Hepatocyte (in vitro differentiated cells): ENCODE results near the gene ZNF117. TPM values are rescaled to one million over a fixed set of nuclear protein-coding genes. Genes with fewer than 3 reads are reported as not detected.
"Not testable (repeated sequence)": the region's sequence is repeated elsewhere in the genome, so short reads cannot be mapped to it uniquely, and the experiment has no call there.

ENCODE experiments used
- DNase-seq: peaks from one replicate; pipeline ENCODE4 v3.0.0-alpha.2; 2016; ENCODE audit warnings: low spot score
- H2AFZ ChIP-seq: fragments of 200-600 bp; sonication (generic); 2 replicates; pipeline ENCODE4 v1.6.0; 2016; ENCODE audit warnings: antibody characterized with exemption, mild to moderate bottlenecking
- H3K27ac ChIP-seq: fragments of 200-600 bp; sonication (generic); 2 replicates; pipeline ENCODE4 v1.5.1; 2016; ENCODE audit warnings: mild to moderate bottlenecking
- H3K27me3 ChIP-seq: fragments of 200-600 bp; sonication (generic); 2 replicates; pipeline ENCODE4 v1.6.1; 2016
- H3K36me3 ChIP-seq: fragments of 200-600 bp; sonication (generic); replicated peaks from 2 replicates; pipeline ENCODE4 v1.5.1; 2016; ENCODE audit warnings: low read depth; ENCODE audit not compliant: insufficient read depth
- H3K4me1 ChIP-seq: fragments of 200-600 bp; sonication (generic); 2 replicates; pipeline ENCODE4 v1.5.1; 2016; ENCODE audit warnings: mild to moderate bottlenecking, moderate library complexity; ENCODE audit not compliant: insufficient read depth
- H3K4me2 ChIP-seq: fragments of 200-600 bp; sonication (generic); 2 replicates; pipeline ENCODE4 v1.6.0; 2016
- H3K4me3 ChIP-seq: fragments of 200-600 bp; sonication (generic); 2 replicates; pipeline ENCODE4 v1.5.1; 2016; ENCODE audit warnings: mild to moderate bottlenecking
- H3K79me2 ChIP-seq: fragments of 200-600 bp; sonication (generic); 2 replicates; pipeline ENCODE4 v1.6.0; 2017; ENCODE audit warnings: mild to moderate bottlenecking
- H3K9me2 ChIP-seq: fragments of 200-600 bp; sonication (generic); replicated peaks from 2 replicates; pipeline ENCODE4 v1.6.0; 2017; ENCODE audit warnings: mild to moderate bottlenecking; ENCODE audit not compliant: insufficient read depth
- H3K9me3 ChIP-seq: fragments of 200-600 bp; sonication (generic); 2 replicates; pipeline ENCODE4 v1.5.1; 2016; ENCODE audit warnings: low read depth, mild to moderate bottlenecking
- H4K20me1 ChIP-seq: fragments of 200-600 bp; sonication (generic); 2 replicates; pipeline ENCODE4 v1.6.0; 2016; ENCODE audit warnings: mild to moderate bottlenecking; ENCODE audit not compliant: insufficient read depth, poor library complexity, severe bottlenecking
- WGBS: methylation state at CpG from one replicate; pipeline ENCODE4 v1.1.6; 2016; ENCODE audit warnings: low lambda C conversion rate; ENCODE audit errors: missing lambda C conversion rate; 5-methylcytosine and 5-hydroxymethylcytosine counted together
- polyA plus RNA-seq: library from polyadenylated mRNA; unstranded; fragments of >200 nt; fragmentation: Nextera tagmentation; extraction: Ambion mirVana; gene quantifications from 2 replicates; pipeline ENCODE4 v1.2.1, GENCODE V29; 2016
- total RNA-seq: library from RNA; depleted of rRNA; stranded (reverse); fragments of >200 nt; gene quantifications from 2 replicates; pipeline ENCODE4 v1.2.3, GENCODE V29; 2014

Gene ZNF117
- total and polyA plus RNA-seq, 2 experiments from 2014 or later = 4.1 to 16.8 TPM

DNA sequence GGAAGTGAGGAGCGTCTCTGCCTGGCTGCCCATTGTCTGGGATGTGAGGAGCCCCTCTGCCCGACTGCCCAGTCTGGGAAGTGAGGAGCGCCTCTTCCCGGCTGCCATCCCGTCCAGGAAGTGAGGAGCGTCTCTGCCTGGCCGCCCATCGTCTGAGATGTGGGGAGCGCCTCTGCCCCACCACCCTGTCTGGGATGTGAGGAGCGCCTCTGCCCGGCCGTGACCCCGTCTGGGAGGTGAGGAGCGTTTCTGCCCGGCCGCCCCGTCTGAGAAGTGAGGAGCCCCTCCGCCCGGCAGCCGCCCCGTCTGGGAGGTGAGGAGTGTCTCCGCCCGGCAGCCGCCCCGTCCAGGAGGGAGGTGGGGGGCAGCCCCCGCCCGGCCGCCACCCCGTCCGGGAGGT lies 42.6 kb upstream of the ZNF117 start:
- not testable (repeated sequence) for H3K9me2 ChIP-seq, H4K20me1 ChIP-seq, DNase-seq, H2AFZ ChIP-seq, H3K4me1 ChIP-seq, H3K79me2 ChIP-seq, H3K36me3 ChIP-seq, H3K4me2 ChIP-seq, H3K27me3 ChIP-seq, H3K4me3 ChIP-seq, H3K9me3 ChIP-seq, H3K27ac ChIP-seq
- WGBS = 96% methylated on average over 8 of the region's 30 CpGs

DNA sequence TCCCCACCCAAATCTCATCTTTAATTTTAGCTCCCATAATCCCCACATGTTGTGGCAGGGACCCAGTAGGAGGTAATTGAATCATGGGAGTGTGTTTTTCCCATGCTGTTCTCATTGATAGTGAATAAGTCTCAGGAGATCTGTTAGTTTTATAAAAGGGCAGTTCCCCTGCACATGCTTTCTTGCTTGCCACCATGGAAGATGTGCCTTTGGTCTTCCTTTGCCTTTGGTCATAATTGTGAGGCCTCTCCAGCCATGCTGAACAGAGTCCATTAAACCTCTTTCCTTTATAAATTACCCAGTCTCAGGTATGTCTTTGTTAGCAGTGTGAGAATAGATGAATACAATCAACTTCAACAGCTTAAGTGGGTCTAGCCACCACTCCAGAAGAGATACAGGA lies 34.2 kb upstream of the ZNF117 start:
- not testable (repeated sequence) for H3K27ac ChIP-seq, H3K9me3 ChIP-seq, H3K4me2 ChIP-seq, H4K20me1 ChIP-seq, H2AFZ ChIP-seq, H3K4me3 ChIP-seq, H3K79me2 ChIP-seq, H3K9me2 ChIP-seq, H3K4me1 ChIP-seq, H3K27me3 ChIP-seq, DNase-seq, H3K36me3 ChIP-seq

DNA sequence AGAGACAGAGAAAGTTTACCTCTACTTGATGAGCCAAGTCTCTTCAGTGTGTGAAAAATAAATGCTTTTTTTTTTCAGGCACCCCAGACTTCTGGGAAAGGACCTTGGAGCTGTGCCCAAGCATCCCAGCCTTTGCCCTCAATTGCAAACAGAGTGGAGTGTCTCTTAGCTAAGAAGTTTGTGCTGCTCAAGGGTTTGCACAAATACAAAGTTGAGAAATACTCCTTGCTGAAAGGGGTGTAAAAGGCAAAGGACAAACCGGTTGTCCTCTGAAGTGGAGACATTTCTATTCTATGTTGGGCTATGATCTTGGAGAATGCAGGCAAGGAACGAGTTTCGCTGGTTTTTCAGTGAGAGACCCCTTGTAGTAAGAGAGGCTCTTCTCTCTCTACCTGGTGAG lies 30.1 kb upstream of the ZNF117 start:
- WGBS = 100% methylated on average over 2 of the region's 3 CpGs
- H3K27ac ChIP-seq, H3K9me2 ChIP-seq, H3K36me3 ChIP-seq, H3K79me2 ChIP-seq, H3K9me3 ChIP-seq, H4K20me1 ChIP-seq, H3K27me3 ChIP-seq, H2AFZ ChIP-seq, DNase-seq, H3K4me1 ChIP-seq, H3K4me2 ChIP-seq, H3K4me3 ChIP-seq: not testable (repeated sequence)

DNA sequence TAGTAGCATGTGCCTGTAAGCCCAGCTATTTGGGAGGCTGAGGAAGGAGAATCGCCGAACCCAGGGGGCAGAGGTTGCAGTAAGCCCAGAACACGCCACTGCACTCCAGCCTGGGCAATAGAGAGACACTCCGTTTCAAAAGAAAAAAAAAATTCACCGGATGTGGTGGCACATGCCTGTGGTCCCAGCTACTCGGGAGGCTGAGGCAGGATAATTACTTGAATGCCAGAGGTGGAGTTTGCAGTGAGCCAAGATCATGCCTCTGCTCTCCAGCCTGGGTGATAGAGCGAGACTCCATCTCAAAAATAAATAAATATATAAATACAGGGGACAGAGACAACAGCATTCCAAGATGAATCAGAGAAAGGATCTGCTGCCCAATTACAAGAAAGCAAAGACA lies 19.0 kb upstream of the ZNF117 start:
- not testable (repeated sequence) for H3K9me3 ChIP-seq, H3K4me2 ChIP-seq, H3K4me1 ChIP-seq, H3K4me3 ChIP-seq, H3K27me3 ChIP-seq, DNase-seq, H3K9me2 ChIP-seq, H3K36me3 ChIP-seq, H4K20me1 ChIP-seq, H3K27ac ChIP-seq, H2AFZ ChIP-seq
- peaks cover 12% of the 10 kb centered on the region for H3K79me2 ChIP-seq
- 92% methylated on average over 7 of the region's 7 CpGs for WGBS

DNA sequence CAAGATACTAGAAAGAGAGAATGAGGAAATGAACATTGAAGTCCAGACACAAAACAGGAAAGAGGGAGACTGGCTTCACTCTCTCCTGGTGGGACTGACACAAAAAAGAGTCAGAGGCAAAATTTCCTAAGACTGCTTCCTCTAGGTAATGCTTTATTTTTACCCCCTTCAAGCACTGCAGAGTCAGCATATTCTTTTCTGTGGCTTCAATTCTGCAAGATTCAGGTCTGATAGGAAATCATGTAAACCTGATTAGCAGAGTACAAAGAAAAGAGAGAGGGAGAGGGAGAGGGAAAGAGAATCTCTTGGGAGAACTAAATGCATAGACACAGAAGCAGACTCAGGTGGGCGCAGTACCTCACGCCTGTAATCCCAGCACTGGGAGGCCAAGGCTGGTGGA lies 18.6 kb upstream of the ZNF117 start:
- H4K20me1 ChIP-seq, H3K4me2 ChIP-seq, H3K27ac ChIP-seq, H3K9me3 ChIP-seq, H3K36me3 ChIP-seq, H2AFZ ChIP-seq, H3K4me3 ChIP-seq, H3K9me2 ChIP-seq, H3K27me3 ChIP-seq, DNase-seq, H3K4me1 ChIP-seq: not testable (repeated sequence)
- H3K79me2 ChIP-seq = peaks cover 17% of the 10 kb centered on the region
- 88% methylated on average over 2 of the region's 2 CpGs for WGBS

DNA sequence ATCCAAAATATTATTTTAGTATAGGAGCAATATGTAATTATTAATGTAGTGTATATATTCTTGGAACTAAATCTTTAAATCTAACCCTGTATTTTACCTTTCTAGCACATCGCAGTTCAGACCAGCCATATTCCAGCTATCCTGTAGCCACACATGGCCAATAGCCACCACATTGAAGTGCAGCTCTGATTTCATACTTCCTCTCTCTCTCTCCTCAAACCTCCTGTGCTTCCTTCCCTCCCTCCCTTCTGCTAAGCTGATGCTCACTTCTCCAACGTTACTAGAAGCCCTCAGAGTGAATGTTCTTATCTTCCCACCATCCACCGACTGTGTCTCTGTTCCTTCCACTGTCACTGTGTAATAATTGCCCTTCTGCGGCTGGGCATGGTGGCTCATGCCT lies 16.2 kb upstream of the ZNF117 start:
- Histone ChIP-seq H3K4me2 (peak overlapping the region; percentile 39), H3K27ac (peak overlapping the region; percentile 54), H3K79me2 (peaks cover 41% of the 10 kb centered on the region), H2AFZ (peak overlapping the region; percentile 79)
- not testable (repeated sequence) for H3K4me1 ChIP-seq, H3K9me2 ChIP-seq, H3K4me3 ChIP-seq, H3K9me3 ChIP-seq, H4K20me1 ChIP-seq, DNase-seq, H3K36me3 ChIP-seq, H3K27me3 ChIP-seq
- WGBS = 82% methylated on average over 4 of the region's 4 CpGs
